Anterior cingulate cortex (tissue), 58 donors: Measurements from ENCODE around the gene FAM111B.

Experiments
- DNase-seq, 58 donors: peaks; one replicate each; lab custom pipeline; 2025; lab: John Stamatoyannopoulos, UW

FAM111B gene

DNA sequence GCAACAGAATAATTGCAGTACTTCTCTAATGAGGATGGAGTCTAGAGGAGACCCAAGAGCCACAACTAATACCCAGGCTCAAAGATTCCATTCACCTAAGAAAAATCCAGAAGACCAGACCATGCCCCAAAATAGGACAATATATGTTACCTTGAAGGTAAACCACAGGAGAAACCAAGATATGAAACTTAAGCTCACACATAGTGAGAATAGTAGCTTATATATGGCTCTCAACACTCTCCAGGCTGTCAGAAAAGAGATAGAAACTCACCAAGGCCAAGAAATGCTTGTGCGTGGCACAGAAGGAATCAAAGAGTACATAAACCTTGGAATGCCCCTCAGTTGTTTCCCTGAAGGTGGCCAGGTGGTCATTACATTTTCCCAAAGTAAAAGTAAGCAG, 44.7 kb downstream of the FAM111B start:
- no peak for DNase-seq

DNA sequence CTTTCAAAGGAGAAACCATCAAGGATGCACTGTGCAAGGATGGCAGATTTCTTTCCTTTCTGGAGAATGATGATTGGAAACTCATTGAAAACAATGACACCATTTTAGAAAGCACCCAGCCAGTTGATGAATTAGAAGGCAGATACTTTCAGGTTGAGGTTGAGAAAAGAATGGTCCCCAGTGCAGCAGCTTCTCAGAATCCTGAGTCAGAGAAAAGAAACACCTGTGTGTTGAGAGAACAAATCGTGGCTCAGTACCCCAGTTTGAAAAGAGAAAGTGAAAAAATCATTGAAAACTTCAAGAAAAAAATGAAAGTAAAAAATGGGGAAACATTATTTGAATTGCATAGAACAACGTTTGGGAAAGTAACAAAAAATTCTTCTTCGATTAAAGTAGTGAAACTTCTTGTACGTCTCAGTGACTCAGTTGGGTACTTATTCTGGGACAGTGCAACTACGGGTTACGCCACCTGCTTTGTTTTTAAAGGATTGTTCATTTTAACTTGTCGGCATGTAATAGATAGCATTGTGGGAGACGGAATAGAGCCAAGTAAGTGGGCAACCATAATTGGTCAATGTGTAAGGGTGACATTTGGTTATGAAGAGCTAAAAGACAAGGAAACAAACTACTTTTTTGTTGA, 45.4 kb downstream of the FAM111B start:
- DNase-seq: no peak

DNA sequence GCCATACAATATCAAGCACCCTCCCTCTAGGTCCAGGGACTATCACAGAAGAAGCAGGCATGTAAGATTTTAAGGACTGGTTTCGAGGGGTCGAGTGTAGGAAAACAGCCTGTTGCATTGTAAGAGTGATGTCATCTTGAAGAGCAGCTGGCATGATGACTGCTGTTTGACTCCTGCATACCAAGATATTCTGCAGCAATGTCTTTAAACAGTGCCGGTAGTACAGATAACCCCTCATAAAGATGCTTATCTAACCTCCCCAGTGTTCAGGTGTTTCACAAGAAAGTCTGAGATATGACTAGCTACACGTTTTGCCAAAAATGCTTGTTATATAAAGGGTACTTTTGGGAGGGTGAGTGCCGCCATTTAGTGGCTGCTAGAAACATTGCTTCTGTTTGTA, 47.6 kb downstream of the FAM111B start:
- no peak for DNase-seq

DNA sequence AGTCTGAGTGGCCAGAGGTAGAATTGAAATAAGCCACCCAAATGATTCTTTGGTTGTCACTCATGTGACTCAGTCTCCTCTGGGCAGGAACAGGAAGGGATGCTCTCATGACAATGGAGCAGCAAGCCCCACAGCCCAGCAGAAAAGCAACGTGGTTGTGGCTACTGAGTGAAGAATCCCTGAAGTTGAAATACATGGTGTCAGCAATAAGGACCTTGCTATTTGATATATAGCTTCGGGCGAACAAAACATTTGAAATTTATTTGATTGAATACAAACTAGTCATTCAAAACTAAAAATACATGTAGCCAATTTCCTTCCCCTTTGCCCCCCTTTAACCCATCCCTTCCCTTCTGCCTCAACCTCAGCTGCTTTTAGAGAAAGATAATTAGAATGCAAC, 50.4 kb downstream of the FAM111B start:
- DNase-seq: no peak

DNA sequence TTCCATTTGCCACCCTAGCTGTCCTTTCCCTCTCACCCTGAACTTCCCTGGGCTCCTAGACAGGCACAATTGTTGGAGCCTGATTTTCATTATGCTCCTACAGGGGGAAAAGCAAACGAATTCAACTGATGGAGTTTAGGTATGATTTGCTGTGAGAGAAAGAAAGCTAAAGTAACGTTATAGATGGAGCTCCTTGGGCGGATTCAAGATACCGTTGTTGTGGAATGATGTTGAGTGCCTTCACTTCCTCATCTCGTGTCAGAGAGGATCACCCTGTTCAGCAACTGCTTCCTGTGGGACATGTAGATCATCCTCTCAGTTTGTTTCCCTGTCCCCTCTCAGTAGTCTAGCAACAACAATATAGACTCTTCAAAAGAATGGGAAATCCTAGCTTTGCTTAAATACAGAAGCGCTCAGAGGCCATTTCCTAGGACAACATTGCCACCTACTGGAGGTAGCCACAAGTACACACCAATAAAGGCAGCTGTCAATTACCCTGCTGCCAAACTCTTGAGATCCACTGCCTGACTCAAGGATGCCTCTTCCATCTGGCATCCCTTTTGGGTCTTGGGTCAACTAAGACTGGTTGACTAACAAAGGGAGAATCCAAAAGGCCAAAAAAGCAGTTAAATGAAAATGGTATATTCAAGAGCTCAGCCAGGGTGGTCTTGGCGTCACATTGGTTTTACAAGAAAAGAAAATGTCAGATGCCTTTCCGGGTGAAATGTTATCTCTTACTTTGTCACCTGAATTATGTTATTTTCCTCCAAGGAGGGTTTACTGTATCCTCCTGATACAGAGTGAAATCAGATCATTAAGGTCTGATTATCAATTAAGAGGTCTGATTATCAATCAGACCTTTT, 51.4 kb downstream of the FAM111B start:
- DNase-seq: peak in 33 of 58 donors; percentile 2 to 74 (median 38)

DNA sequence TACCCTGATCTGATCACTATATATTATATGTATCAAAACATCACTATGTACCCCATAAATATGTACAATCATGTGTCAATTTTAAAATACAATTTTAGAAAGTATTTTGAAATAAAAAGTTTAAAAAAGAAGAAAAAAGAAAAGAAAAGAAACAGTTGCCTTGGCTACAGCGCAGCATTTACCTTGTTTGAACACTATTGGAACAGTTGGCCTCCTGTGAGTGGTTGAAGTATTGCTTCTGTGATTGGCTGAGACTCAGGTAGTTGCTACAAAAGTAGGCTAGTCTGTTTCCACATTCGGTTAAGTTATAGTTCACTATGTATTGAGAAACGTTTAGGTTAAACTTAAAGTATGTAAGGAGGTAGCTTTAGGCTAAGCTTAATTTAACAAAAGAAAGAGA, 57.0 kb downstream of the FAM111B start:
- DNase-seq: no peak

DNA sequence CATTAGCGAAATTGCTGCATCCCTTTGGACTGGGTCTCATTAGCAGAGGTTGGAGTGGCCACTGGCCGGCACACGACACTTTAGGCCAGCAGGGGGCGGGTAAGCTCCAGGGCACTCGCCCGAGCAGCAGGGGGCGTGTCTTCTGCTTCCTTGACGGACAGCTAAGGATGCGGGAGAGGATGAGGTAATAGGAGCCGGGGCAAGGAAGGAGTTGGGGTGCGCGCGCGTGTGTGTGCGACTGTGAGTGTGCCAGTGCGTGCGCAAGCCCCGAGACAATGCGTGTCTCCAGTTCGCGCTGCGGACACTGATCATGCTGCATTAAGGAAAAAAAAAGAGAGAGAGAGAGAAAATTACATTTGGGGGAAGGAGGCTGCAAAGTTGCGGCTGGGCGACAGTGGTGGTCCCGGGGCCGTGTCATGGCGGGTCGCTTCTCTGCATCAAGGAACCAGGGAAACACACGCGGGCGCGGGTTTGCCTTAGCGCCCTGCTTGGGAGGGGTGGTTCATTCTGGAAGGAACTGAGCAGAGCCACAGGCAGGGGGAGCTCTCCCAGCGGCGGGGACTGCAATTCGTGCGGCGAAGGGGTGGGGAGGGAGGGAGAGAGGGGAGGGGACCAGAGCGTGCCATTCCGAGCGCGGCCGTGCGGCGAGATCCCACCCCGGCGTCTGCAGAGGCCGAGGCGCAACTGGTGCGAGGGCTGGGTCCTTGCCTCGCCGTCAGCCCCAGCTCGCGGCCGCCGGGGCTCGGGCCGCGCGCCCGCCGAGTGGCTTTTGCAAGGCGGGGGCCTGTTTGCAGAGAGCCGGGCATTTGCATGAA, 64.7 kb downstream of the FAM111B start, which contains the start of gene DTX4:
Gene DTX4 (plus strand): TSS at position 625 of the 815 bp plus-strand sequence. CDS start 464 bp downstream, outside the sequence.
- DNase-seq: peak; percentile 47 to 95 (median 87)

DNA sequence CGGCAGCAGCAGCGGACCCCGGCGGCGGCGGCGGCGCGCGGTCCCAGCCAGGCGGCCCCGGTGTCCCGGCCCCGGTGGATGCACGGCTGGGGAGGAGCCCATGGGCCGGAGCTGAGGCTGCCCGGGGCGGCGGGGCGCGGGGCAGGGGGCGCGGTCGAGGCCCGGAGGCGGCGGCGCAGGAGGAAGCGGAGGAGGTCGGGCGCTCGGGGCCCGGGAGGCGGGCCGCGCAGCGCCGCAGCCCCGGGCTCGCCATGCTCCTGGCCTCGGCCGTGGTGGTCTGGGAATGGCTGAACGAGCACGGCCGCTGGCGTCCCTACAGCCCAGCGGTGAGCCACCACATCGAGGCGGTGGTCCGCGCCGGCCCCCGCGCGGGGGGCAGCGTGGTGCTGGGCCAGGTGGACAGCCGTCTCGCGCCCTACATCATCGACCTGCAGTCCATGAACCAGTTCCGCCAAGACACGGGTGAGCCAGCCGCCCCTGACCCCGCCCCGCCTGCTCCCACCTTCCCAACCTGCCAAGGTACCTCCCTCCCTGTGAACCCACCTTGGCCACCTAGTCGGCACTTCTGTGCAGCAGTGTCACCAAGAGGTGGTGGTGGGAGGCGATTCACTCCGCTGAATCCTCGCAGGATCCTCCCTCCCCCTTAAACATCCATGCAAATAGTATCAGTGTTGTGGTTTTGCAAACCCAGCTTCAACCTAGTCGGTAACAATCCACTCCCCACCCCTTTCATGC, 65.5 kb downstream of the FAM111B start:
- DNase-seq: peak in 7 of 58 donors; percentile 34 to 54 (median 49)

DNA sequence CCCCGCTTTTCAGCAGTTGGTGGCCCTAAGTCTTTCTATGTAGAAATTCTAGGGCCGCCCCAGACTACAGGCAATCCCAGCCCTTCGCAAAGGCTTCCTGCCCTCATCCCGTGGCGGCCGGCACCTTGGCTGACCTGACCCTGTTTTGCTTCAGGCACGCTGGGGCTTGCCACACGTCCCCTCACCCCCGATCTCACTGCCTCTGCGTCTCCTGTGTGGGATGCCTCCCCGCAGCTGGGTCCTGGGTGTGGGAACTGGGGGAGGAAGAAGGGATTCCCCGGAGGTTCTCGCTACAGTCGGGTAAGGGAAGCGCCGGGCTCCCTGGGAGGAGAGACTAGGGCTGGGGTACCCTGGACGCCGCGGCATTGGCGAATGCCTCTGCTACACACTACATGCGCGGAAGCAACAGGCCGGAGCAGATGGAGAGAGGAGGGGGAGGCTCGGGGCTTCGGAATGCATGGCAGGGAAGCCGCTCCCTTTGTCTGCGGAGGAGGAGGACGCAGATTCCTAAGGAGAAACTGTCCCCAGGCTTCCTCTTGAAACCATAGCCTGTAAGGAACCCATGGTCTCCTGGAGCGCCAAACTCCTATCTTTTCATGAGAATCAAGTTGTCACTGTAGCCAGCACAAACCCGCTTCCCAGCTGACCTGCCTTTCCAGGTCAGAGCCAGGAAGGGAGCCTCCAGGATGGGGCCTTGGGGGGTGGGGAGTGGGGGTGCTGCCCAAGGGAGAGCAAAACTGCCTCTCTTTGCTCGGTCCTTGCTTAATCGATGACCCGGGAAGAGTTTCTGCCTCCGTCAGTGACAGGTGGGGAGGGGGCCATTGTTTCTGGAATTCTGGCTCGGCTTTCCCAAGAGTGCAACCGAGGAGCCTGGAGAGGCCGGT, 66.3 kb downstream of the FAM111B start:
- DNase-seq: peak in 36 of 58 donors; percentile 20 to 74 (median 36)

DNA sequence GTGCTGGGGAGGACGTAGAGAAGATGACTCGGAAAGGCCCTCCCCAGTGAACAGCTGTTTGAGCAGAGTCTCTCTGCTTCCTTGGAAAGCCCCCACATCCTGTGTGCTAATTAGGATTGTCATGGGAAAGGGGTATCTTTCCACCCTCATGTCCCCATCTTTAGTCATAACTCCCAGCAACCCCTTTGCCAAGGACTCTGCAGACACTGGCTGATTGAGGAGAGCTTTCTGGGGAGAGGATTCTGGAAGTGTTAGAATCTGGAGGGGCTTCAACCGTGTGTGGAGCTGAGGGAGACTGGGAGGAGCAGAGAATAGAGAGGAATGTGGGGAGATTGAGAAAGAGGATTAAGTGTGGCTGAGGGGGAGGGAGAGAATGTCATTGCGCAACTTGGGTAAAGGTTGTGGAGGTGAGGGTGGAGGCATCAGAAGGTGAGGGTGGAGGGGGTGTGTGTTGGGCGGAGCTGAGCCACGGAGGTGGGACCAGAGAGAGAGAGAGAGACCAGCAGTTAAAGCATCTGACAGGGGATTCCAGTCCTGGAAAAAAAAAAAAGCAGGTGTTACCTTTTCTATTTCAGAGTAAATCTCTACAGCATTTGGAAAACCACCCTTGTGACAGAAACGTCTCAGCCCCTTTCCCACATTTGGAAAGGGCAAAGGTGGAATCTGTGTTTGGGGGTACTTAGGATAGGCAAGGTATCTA, 67.1 kb downstream of the FAM111B start:
- no peak for DNase-seq

DNA sequence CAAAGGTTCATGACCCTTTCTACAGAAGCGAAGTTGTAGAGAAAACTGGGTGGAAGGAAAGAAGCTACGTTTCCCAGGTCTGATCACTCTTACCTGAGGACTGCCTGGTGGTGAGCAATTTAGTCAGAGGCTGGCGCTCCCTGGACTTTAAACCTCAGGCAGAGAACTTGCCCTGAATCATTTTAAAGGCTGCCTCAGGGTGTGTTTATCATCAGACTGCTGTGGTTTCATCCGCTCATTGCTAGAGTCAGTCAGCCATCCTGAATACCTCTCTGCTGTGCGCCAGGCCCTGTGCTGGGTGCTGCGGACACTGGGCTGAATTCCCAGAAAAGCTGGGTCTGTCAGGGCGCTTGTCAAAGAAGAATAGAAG, 67.6 kb downstream of the FAM111B start:
- DNase-seq: peak in 7 of 58 donors; percentile 9 to 44 (median 18)

DNA sequence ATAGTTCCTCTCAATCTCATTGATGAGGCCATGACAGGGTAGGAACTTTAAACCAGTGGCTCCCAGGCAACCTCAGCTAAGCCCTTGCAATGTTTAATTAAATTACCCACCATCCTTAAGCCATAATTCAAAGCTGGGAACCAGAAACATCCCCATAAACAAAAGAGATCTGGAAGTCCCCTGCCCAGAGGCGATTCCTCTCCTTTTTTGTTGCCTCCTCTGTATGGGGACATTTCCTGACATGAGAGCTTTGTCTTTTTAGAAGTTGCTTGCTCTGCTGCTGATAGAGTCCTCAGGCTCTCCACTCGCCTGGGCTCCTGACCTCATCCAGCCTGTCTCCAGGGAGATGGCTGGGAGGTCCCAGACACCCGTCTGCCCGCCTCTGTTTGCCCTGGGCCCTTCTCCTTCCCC, 68.1 kb downstream of the FAM111B start:
- peak in 6 of 58 donors; percentile 10 to 31 (median 22) for DNase-seq

DNA sequence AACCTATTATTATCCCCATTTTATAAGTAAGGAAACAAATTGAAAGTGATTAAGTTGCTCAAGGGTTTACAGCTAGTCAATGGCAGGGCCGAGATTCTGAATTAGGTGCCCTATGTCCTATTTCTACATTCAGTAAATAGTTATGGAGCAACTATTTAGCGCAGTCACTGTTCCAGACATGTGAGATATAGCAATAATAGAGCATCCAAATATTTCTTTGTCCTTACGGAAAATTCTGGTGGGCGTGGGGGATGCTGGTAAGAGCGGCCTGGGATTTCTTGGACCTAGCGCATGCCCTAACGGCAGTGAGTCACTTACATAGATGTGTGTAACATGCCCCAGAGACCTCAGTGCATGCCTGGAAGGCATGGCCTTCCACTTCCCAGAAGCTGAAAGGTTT, 69.3 kb downstream of the FAM111B start:
- DNase-seq: no peak
